Heart left ventricle (tissue), 13 donors: Measurements from ENCODE around the gene CHRM2.

Experiments used
- POLR2A ChIP-seq, 2 donors: fragments of 450-650 bp; IDR thresholded peaks; one replicate each; pipeline ENCODE4 v1.6.1; 2017; ENCODE audit warnings: antibody characterized with exemption in 2 of 2, mild to moderate bottlenecking in 2 of 2, moderate library complexity in 2 of 2
- TF ChIP-seq, protein P1 (sequence below), 12 donors: fragments of 200-600 bp; sonication (generic) in 4 of 12; IDR thresholded peaks; one replicate each; pipeline versions ENCODE4 v1.5.0 to v1.8.0; 2018 to 2022; ENCODE audit warnings: antibody characterized with exemption in 12 of 12, mild to moderate bottlenecking in 5 of 12
- donor health status: ischemic (EF 13 %, LVEDD 7.1; RV severe dilation, severe dysfunction).
- donor health status: DM: no; HTN: yes; CAD: no.
- donor health status: DM: no; HTN: no; CAD: no.
- donor health status: ischemic (EF 25% LVEDD 6.9; RV normal size, moderate dysfunction).
- donor health status: ischemic (EF 25% LVEDD 5.7; RV mildly dilated, moderate dysfunction).
- donor health status: ischemic (EF 35%, LVEDD 5.7; RV mildly dilated, moderate dysfunction).
- donor health status: nonischemic (EF 11% LVEDD 7.7; RV severe dilation, severe dysfunction).
- donor health status: DM: yes; HTN: yes; CAD: no.
- donor health status: PGD.
- donor health status: ischemic (EF 29% LVEDD 5.4; RV normal size, mild dysfunction).
- donor health status: nonischemic (EF 23%, LVEDD 6.1; RV moderate dilation, normal function).

DNA sequence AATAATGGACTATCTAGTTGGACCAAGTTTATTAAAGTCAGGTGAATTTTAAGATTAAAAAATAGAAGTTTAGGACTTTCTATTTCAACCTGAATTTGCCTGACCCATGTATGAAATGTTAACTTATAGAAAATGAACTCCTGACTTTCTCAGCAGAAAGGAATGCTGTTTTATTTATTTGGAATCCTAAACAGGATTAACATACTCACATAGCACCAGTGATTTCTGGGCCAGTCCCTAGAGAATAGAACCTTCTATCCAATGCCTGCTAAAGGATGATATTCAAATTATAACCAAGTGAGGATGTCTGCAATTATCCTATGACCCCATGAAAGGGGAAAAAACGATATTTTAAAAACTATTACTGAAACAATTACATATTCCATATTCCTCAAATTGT lies 148.8 kb downstream of the CHRM2 start:
- no peak for TF ChIP-seq POLR2A (IDR thresholded peaks at IDR 0.05)
- TF ChIP-seq, protein P1, sequence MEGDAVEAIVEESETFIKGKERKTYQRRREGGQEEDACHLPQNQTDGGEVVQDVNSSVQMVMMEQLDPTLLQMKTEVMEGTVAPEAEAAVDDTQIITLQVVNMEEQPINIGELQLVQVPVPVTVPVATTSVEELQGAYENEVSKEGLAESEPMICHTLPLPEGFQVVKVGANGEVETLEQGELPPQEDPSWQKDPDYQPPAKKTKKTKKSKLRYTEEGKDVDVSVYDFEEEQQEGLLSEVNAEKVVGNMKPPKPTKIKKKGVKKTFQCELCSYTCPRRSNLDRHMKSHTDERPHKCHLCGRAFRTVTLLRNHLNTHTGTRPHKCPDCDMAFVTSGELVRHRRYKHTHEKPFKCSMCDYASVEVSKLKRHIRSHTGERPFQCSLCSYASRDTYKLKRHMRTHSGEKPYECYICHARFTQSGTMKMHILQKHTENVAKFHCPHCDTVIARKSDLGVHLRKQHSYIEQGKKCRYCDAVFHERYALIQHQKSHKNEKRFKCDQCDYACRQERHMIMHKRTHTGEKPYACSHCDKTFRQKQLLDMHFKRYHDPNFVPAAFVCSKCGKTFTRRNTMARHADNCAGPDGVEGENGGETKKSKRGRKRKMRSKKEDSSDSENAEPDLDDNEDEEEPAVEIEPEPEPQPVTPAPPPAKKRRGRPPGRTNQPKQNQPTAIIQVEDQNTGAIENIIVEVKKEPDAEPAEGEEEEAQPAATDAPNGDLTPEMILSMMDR (IDR thresholded peaks at IDR 0.05): no peak
